ENCODE measurements around the gene PKD1L1. TPM values are rescaled to one million over a fixed set of nuclear protein-coding genes. Genes with fewer than 3 reads are reported as not detected.

Gene PKD1L1
- total RNA-seq, 1 donor from 2014 or later, result 0.17 TPM

DNA sequence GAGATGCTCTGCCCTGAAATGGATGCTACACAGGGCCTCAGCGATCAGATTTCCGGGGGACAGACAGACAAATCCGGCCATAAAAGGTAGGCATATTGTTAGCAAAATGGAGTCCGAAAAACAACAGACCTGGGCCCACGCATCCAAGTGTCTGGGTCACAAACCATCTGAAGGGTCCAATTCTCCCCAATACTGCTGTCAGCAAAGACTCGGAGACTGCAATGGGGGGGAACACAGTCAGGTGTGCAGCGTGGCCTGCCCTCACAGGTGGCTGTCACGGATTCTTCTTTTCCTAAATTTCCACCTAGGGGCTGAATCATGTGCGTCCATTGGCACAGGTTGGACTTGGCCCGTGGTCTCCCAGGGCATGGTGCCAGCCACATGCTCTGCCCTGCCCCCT is 12.9 kb downstream of the PKD1L1 start:
- TF ChIP-seq, protein P1, sequence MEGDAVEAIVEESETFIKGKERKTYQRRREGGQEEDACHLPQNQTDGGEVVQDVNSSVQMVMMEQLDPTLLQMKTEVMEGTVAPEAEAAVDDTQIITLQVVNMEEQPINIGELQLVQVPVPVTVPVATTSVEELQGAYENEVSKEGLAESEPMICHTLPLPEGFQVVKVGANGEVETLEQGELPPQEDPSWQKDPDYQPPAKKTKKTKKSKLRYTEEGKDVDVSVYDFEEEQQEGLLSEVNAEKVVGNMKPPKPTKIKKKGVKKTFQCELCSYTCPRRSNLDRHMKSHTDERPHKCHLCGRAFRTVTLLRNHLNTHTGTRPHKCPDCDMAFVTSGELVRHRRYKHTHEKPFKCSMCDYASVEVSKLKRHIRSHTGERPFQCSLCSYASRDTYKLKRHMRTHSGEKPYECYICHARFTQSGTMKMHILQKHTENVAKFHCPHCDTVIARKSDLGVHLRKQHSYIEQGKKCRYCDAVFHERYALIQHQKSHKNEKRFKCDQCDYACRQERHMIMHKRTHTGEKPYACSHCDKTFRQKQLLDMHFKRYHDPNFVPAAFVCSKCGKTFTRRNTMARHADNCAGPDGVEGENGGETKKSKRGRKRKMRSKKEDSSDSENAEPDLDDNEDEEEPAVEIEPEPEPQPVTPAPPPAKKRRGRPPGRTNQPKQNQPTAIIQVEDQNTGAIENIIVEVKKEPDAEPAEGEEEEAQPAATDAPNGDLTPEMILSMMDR (conservative IDR thresholded peaks at IDR 0.05), result no peak
- no peak overlapping the region for H3K27ac Mint-ChIP-seq
- no peaks in the 10 kb centered on the region for H3K36me3 Mint-ChIP-seq
- H3K27me3 Mint-ChIP-seq, result no peaks in the 10 kb centered on the region
- no peak overlapping the region for H3K4me3 Mint-ChIP-seq
- peaks cover 39% of the 10 kb centered on the region for H3K4me1 Mint-ChIP-seq (ENCODE audit: unreplicated experiment)
- no peaks in the 10 kb centered on the region for H3K9me3 Mint-ChIP-seq
- no peak for DNase-seq (ENCODE audit: extremely low spot score, unreplicated experiment)

DNA sequence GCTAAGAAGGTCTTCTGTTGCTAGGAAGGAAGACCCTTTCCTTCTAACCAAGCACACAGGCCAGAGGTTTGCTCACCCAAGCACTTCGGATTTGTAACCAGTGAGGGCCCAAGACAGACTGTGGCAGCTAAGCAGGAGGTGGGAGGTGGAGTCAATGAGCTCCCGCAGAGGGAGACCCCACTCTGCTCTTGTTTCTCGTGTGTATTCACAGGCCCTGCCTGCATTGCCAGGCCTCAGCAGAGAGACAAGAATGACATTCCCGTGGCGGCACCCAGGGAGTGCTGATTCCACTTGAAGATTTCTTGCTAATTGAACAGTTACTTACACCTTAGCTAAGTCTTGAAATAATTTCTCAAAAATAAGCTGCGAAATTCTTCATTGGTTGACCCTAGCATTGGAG is 13.4 kb downstream of the PKD1L1 start:
- DNase-seq (ENCODE audit: extremely low spot score, unreplicated experiment), result no peak
- no peak overlapping the region for H3K27ac Mint-ChIP-seq
- peaks cover 34% of the 10 kb centered on the region for H3K4me1 Mint-ChIP-seq (ENCODE audit: unreplicated experiment)
- H3K9me3 Mint-ChIP-seq, result no peaks in the 10 kb centered on the region
- no peaks in the 10 kb centered on the region for H3K36me3 Mint-ChIP-seq
- no peak overlapping the region for H3K4me3 Mint-ChIP-seq
- no peaks in the 10 kb centered on the region for H3K27me3 Mint-ChIP-seq
- TF ChIP-seq, protein P1 (conservative IDR thresholded peaks at IDR 0.05), result no peak

DNA sequence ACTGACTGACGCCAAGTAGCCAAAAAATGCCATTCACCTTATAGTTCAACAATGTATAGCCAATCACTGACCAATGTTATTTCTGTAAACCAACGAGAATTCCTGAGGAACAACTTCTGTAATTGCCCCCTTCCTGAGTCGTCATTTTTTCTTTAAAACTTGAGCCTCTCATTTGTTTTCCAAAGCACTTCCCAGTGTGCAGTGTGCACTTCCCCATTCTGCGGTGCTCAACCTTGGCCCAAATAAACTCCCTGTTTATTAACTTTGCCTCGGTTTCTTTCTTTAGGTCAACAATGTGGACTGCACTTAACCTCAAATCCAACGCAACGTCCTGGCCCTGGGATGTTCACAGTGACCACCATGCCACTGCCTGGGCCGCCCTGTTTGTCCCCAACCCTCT is 15.1 kb downstream of the PKD1L1 start:
- Mint-ChIP-seq H3K27me3 (no peaks in the 10 kb centered on the region), H3K9me3 (no peaks in the 10 kb centered on the region), H3K27ac (no peak overlapping the region), H3K4me1 (ENCODE audit: unreplicated experiment) (peaks cover 26% of the 10 kb centered on the region), H3K36me3 (no peaks in the 10 kb centered on the region), H3K4me3 (no peak overlapping the region)
- DNase-seq (ENCODE audit: extremely low spot score, unreplicated experiment), result no peak
- TF ChIP-seq, protein P1 (conservative IDR thresholded peaks at IDR 0.05), result no peak

DNA sequence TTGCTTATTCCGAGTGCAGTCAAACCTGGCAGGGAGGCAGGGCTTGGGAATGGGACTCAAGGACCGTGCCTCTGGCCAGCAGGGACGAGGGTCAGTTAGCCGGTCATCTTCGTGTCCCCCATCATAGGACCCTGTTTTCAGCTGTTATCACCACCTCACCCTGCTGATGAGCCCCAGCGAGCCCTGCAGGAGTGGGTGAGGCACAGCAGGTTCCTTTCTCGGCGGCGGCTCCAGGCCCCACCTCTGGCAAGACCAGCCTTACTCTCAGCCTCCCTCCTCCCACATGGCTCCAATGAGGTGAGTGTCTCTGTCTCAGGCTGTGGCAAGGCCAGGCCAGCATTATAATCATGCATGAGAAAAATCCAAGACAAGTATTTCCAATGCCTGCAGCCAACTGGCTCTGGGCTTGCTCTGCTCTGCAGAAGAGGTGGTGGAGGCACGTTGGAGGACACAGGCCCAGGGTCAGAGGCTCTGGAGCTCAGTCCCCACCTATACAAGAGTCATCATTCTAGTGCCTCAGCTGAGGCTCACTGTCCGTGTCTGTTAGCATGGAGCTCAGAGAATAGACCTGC is 15.7 kb downstream of the PKD1L1 start:
- no peaks in the 10 kb centered on the region for H3K27me3 Mint-ChIP-seq
- no peak overlapping the region for H3K27ac Mint-ChIP-seq
- no peaks in the 10 kb centered on the region for H3K36me3 Mint-ChIP-seq
- H3K4me1 Mint-ChIP-seq (ENCODE audit: unreplicated experiment), result peaks cover 25% of the 10 kb centered on the region
- H3K9me3 Mint-ChIP-seq, result no peaks in the 10 kb centered on the region
- DNase-seq (ENCODE audit: extremely low spot score, unreplicated experiment), result no peak
- no peak overlapping the region for H3K4me3 Mint-ChIP-seq
- TF ChIP-seq, protein P1 (conservative IDR thresholded peaks at IDR 0.05), result no peak

DNA sequence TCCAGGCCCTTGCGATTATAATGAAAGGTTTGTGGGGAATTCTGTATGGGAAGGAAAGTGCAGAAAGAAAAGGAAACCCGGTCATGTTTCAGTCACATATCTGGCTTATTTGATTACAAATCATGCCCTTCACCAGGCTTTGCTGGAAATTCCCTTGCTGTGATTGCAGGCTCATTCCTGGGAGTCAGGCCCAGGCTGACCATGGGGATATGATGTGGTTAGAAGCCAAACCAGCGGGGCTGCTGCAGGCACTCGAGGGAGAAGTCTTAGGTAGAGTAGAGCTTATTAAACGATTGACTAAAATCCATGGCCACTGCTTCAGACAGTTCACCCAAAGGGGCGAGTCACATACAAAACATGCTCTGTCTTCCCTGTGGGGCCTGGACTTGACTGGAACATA is 16.2 kb downstream of the PKD1L1 start:
- Mint-ChIP-seq H3K4me3 (no peak overlapping the region), H3K9me3 (no peaks in the 10 kb centered on the region), H3K36me3 (no peaks in the 10 kb centered on the region), H3K27ac (no peak overlapping the region), H3K4me1 (ENCODE audit: unreplicated experiment) (peaks cover 20% of the 10 kb centered on the region), H3K27me3 (no peaks in the 10 kb centered on the region)
- no peak for DNase-seq (ENCODE audit: extremely low spot score, unreplicated experiment)
- TF ChIP-seq, protein P1 (conservative IDR thresholded peaks at IDR 0.05), result no peak

Data from type B pancreatic cell (in vitro differentiated cells).